GM19468 (cell line): ENCODE measurements around the gene ACTA1.
"Not testable (repeated sequence)": the region's sequence is repeated elsewhere in the genome, so short reads cannot be mapped to it uniquely, and the experiment has no call there.

Source experiments
- ATAC-seq: cut with Tn5 transposase; IDR thresholded peaks from one replicate; pipeline ENCODE4 v1.9.1; 2021; ENCODE audit warnings: mild to moderate bottlenecking, moderate library complexity, moderate number of reproducible peaks; ENCODE audit not compliant: unreplicated experiment; ENCODE audit errors: extremely low read depth

Gene ACTA1

DNA sequence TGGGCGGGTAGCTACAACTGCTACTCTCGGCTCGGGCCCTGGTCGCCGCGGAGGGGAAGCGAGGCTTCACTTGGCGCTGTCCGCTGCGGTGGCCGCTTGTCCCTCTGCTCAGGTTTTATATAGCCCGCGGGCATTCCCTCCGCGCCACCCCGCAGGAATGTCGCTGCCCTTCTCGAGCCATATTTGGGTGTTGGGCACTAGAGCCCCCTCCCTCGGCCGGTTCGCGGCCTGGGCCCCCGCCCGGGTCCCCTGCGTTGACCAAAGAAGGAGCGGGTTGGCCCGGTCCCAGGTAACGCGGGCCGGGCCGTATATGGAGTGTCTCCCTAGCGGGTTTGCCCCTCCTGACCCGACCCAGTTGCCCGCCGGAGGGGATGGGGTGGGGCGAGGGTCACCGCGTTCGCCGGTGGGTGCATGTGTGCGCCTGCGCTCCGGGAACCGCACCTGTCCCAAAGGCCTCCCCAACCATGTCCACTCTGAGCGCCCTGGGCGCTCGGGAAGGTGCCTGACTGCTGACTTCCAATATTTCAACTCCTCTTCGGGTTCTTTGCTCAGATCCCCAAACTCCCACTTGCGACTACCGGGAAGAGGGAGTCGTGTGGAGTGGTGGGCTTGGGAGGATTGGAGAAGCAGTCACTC, at the start of gene ACTA1:
Gene ACTA1 (minus strand): TSS at position 90 of the 636 bp plus-strand sequence. CDS start 979 bp downstream, outside the sequence.
- no peak for ATAC-seq

DNA sequence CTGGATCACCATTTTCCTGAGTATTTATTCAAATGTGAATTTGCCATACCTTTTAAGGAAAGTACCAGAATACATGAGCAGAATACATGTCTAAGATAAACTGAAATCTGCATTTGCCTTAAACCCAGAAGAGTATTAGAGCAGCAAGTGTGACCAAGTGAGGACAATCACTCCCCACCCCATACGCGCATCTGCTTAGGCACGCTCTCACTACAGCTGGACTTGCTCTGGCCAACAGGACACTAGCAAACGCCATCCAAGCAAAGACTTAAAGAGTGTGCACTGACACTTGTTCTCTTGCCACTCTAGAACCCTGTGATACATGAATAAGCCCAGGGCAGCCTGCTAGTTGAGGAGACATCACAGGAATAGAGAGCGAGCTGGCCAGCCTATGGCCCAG, 48.6 kb upstream of the ACTA1 start:
- no peak for ATAC-seq

- no peak for ATAC-seq
These were observed 46.6 kb upstream of the ACTA1 start for GRCh38 chr1:229480495-229480894.

DNA sequence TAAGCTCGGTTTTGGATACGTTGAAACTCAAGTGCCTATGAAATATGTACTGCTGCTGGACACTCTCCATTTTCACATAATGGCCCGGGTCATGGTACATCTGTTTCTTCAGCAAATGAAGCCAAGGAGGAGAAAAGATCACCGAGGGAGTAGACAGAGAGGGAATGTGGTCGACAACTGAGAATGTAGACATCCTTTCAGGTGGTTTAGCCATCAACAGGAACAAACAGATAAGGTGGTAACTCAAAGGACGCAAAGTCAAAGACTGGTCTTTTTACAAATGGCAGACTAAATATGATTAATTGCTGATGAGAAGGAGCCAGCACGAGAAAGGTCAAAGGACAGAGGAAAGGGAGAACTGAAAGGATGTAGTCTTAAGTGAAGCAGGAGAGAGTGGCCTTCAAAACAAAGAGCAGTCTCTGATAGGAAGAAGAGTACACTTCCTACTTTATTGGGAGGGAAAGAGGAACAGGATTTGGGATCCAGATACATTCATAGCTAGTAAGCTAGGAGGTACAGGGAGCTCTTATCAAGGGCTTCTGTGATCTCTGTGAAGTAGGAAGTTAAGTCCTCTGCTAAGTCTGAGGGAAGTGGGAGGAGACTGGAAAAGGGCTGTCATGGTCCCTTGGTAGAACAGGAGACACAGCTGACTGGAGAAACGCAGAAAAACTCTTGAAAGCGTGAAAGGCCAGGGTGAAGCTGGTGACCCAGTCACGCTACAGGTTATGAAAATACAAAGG, 45.9 kb upstream of the ACTA1 start:
- ATAC-seq: peak; percentile 20

GRCh38 chr1:229478852-229479251, 45.0 kb upstream of the ACTA1 start:
- peak; percentile 62 for ATAC-seq

DNA sequence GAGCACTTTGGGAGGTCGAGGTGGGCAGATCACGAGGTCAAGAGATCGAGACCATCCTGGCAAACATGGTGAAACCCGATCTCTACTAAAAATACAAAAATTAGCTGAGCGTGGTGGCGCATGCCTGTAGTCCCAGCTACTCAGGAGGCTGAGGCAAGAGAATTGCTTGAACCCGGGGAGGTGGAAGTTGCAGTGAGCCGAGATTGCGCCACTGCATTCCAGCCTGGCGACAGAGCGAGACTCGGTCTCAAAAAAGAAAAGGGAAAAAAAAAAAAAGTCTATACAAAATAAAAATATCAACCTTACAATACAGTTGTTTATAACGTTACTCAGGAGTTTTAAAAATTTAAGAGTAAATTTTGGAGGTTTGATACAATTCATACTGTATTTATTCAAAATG, 42.0 kb upstream of the ACTA1 start:
- not testable (repeated sequence) for ATAC-seq

GRCh38 chr1:229474509-229474908, 40.6 kb upstream of the ACTA1 start:
- ATAC-seq: no peak

- ATAC-seq: no peak
These were observed 37.3 kb upstream of the ACTA1 start for GRCh38 chr1:229471175-229471574.

DNA sequence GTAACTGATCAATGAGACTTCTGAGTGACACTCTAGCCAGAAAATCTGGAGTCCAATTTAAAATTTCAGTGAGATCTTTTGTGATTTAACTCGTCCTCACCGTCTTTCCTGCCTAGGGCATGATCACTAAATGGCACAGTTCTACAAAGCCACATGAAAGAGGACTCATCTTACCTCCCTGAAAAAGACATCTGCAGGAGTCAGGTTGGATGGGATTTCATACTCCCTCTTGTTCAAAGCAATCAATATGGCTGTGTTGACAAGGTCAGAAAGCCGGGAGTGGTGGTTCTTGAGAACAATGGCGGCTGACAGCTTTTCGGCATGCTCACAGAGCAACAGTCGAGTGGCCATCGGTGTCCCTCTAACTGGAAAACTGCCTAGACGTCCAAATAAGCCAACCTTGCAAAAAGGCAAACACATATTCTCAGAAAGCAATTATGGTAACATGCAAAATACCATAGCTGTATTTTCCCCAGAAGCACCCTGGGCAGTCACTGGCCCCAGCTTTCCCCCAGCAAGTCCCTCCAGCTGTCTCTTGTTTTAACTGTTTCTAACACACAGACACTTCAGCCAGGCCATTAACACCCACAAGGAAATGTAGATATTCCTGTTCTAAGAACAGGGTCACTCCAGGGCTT, 36.6 kb upstream of the ACTA1 start:
- no peak for ATAC-seq

- ATAC-seq: no peak
These were observed 33.0 kb upstream of the ACTA1 start for GRCh38 chr1:229466887-229467286.

- no peak for ATAC-seq
These were observed 30.8 kb upstream of the ACTA1 start for GRCh38 chr1:229464672-229465071.

DNA sequence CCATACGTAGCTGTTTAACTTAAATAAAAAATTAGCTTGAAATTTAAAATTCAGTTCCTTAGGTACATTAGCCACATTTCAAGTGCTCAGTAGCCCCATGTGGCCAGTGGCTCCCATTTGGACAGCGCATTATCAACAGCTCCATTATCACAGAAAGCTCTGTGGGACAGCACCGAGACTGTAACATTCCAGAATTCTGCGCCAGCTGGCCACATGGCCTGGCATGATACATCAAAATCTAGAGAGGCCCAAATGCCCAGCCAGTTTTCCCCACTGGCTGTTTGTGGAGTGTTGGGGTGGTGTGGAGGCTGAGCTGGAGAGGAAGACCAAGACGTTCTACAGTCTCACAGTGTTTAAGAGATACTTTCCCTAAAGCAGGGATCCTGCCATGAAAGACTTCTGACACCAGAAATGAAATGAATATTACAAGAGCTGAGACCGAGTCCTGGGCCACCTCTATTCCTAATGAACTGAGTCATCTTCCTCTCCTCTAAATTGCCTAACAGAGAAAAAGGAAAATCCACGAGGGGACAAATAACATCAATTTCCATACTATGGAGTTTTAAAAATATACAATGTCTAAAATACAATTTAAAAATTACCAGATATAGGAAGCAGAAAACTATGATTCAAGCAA, 27.3 kb upstream of the ACTA1 start:
- ATAC-seq: no peak

DNA sequence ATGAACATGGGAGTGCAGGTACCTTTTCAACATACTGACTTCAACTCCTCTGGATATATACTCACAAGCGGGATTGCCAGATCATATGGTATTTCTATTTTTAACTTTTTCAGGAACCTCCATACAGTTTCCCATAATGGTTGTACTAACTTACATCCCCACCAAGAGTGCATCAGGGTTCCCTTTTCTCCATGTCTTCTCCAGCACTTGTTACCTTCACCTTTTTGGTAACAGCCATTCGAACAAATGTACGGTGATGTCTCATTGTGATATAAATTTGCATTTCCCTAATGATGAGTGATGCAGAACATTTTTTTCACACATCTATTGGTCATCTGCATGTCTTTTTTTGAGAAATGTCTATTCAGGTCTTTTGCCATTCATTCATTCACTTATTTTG, 25.9 kb upstream of the ACTA1 start:
- no peak for ATAC-seq

GRCh38 chr1:229457436-229457835, 23.5 kb upstream of the ACTA1 start:
- no peak for ATAC-seq

- ATAC-seq: no peak
These were observed 22.1 kb upstream of the ACTA1 start for GRCh38 chr1:229456016-229456415.

- no peak for ATAC-seq
These were observed 20.2 kb upstream of the ACTA1 start for GRCh38 chr1:229454056-229454455.

GRCh38 chr1:229452956-229453801, 19.3 kb upstream of the ACTA1 start:
- no peak for ATAC-seq

DNA sequence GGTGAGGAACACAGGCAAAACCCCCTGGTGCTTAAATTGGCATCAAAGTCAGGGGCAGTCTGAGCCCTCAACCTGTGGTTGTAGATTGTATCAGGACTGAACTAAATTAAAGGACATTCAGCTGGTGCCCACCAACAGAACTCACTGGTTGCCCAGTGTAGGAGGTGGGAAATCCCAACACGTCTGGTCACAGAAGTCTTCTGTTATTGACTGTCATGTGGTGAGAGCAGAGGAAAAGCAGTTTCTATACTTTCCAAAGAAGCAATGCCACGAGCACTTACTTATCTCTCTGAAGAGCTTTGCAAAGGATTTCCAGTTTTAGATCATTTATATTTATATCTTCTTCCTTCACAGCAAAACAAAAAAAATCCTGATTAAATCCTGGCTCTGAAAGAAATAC, 15.0 kb upstream of the ACTA1 start:
- no peak for ATAC-seq

DNA sequence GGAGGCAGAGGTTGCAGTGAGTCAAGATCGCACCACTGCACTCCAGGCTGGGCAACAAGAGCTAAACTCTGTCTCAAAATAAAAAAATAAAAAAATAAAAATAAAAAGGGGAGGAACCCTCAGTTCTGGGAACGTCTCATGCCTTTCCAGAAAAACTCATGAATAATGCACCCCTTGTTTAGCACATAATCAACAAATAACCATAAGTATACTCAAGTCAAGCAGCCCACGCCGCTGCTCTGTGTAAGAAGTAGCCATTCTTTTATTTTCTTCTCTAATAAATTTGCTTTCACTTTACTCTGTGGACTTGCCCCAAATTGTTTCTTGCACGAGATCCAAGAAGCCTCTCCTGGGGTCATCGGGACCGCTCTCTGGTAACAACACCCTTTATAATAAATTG, 14.5 kb upstream of the ACTA1 start:
- no peak for ATAC-seq

GRCh38 chr1:229447809-229448252, 13.9 kb upstream of the ACTA1 start:
- ATAC-seq: no peak
